ENCODE data around the gene PDGFRB. TPM values are rescaled to one million over a fixed set of nuclear protein-coding genes. Genes with fewer than 3 reads are reported as not detected.

PDGFRB gene
- total RNA-seq, 2 donors from 2014 or later, result 8.6 to 18.1 TPM

- Histone ChIP-seq H3K9me3 (no peaks in the 10 kb centered on the region), H3K9ac (ENCODE audit: low read depth in 2 of 2, low read length in 2 of 2) (peak overlapping the region in 1 of 2 donors; percentile 65), H3K27ac (peak overlapping the region; percentile 91), H3K36me3 (no peaks in the 10 kb centered on the region), H3K27me3 (peaks cover 6% of the 10 kb centered on the region), H3K4me1 (peaks cover 42% of the 10 kb centered on the region), H3K4me3 (no peak overlapping the region)
- intact Hi-C loops (cut with DNase I), result no loop called here
- no peak for TF ChIP-seq CTCF (IDR thresholded peaks at IDR 0.05)
- no peak for DNase-seq
These were observed 30.5 kb upstream of the PDGFRB start for GRCh38 chr5:150186137-150186536.

GRCh38 chr5:150184990-150185912 lies 29.6 kb upstream of the PDGFRB start:
- Histone ChIP-seq H3K36me3 (no peaks in the 10 kb centered on the region), H3K4me3 (no peak overlapping the region), H3K4me1 (peaks cover 50% of the 10 kb centered on the region), H3K9me3 (no peaks in the 10 kb centered on the region), H3K27me3 (peaks cover 5% of the 10 kb centered on the region), H3K9ac (ENCODE audit: low read depth in 2 of 2, low read length in 2 of 2) (peak overlapping the region in 1 of 2 donors; percentile 67), H3K27ac (peak overlapping the region; percentile 91)
- intact Hi-C loops (cut with DNase I), result no loop called here
- no peak for TF ChIP-seq CTCF (IDR thresholded peaks at IDR 0.05)
- peak; percentile 91 for DNase-seq

GRCh38 chr5:150184006-150184405 lies 28.4 kb upstream of the PDGFRB start:
- Histone ChIP-seq H3K4me3 (no peak overlapping the region), H3K9me3 (no peaks in the 10 kb centered on the region), H3K36me3 (no peaks in the 10 kb centered on the region), H3K9ac (ENCODE audit: low read depth in 2 of 2, low read length in 2 of 2) (peak overlapping the region in 1 of 2 donors; percentile 74), H3K4me1 (peaks cover 62% of the 10 kb centered on the region), H3K27me3 (no peaks in the 10 kb centered on the region), H3K27ac (peak overlapping the region; percentile 91)
- intact Hi-C loops (cut with DNase I), result no loop called here
- DNase-seq, result no peak
- TF ChIP-seq CTCF (IDR thresholded peaks at IDR 0.05), result no peak

- Histone ChIP-seq H3K4me1 (peaks cover 61% of the 10 kb centered on the region), H3K36me3 (no peaks in the 10 kb centered on the region)
- DNase-seq, result no peak
These were observed 27.8 kb upstream of the PDGFRB start for GRCh38 chr5:150183436-150183835.

GRCh38 chr5:150182774-150183173 lies 27.1 kb upstream of the PDGFRB start:
- H3K36me3 ChIP-seq, result no peaks in the 10 kb centered on the region
- H3K9ac ChIP-seq (ENCODE audit: low read depth in 2 of 2, low read length in 2 of 2), result peak overlapping the region in 1 of 2 donors; percentile 74
- no peak for TF ChIP-seq CTCF (IDR thresholded peaks at IDR 0.05)
- intact Hi-C loops (cut with DNase I), result no loop called here
- no peak overlapping the region for H3K4me3 ChIP-seq
- DNase-seq, result peak; percentile 37
- no peaks in the 10 kb centered on the region for H3K27me3 ChIP-seq
- no peaks in the 10 kb centered on the region for H3K9me3 ChIP-seq
- peak overlapping the region; percentile 91 for H3K27ac ChIP-seq
- H3K4me1 ChIP-seq, result peaks cover 54% of the 10 kb centered on the region

More at GRCh38 chr5:150183436-150183835, 27.8 kb upstream of the PDGFRB start:
- H3K27me3 ChIP-seq, result no peaks in the 10 kb centered on the region
- H3K27ac ChIP-seq, result peak overlapping the region; percentile 91
- intact Hi-C loops (cut with DNase I), result no loop called here
- H3K9ac ChIP-seq (ENCODE audit: low read depth in 2 of 2, low read length in 2 of 2), result peak overlapping the region in 1 of 2 donors; percentile 74
- TF ChIP-seq CTCF (IDR thresholded peaks at IDR 0.05), result no peak
- H3K9me3 ChIP-seq, result no peaks in the 10 kb centered on the region
- no peak overlapping the region for H3K4me3 ChIP-seq
